Stimulated activated CD8-positive, alpha-beta memory T cell treated with anti-CD3 and anti-CD28 coated beads, Interleukin-4, amount 100 ng/mL, for 24 hours (primary cell): ENCODE measurements around the gene MICAL2.

Experiments
- DNase-seq: peaks from one replicate; pipeline ENCODE4 v3.0.0-alpha.2; 2020; ENCODE audit warnings: low read depth

Gene MICAL2

DNA sequence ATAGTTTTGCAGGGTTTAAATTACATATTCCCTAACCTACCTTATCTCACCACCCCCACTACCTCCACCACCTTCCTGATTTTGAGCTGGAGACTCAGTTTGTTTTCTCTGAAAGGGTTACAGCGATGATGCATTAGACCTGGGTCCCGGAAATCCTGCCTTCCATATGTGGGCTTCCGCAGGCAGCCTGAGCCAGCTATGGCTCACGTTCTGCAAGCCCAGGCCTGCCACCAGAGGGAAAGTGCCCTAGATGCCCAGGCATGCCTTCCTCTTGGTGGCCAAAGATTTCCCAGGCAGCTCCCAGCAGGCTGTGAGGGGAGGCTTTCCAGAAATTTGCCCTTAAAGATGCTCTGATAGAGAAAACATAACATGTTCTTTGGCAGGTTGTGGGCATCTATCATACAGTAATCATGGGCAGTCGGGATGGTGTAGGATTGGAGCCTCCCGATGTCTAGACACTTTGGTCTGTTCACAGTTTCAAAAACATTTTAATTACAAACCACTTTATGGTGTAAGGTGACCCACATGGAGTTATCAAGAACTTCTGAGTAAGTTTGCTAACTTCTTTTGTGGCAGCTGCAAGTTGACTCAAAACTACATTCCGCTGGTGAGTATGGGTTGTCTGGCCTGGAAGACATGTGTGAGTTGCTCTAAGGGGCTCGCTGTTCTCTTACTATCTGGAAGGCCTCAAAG lies 79.3 kb downstream of the MICAL2 start:
- DNase-seq = no peak

GRCh38 chr11:12190511-12190910 lies 80.1 kb downstream of the MICAL2 start:
- no peak for DNase-seq

DNA sequence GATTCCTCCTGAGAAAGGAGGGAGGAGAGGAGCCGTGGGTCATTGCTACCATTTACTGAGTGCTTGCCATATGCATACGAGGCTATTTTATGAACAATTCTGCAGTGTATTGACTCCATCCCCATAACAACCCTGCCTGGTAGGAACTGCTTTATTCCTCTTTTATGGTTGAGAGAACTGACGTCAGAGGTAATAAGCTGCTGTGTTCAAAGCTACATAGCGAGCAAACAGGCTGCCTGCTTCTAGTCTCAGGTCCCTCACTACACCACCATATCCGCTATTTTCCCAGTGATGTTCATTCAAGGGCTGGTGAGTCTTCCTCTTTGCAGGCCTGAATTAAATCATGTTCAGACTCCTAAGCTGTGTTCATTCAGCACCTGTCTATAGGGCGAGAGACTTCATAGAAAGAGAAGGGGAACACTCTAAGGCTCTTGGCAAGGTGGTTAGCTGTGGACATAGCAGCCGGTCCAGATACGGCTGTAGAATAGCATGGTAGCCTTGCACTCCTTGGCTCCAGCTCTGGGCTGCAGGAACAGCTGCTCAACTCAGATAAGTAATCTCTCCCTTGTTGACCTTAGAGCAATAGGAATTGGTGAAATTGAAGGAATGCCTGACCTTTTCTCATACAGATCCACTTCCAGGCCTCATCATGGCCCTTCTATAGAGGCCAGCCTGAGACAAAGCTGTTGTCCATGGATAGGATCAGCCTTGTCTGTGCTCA lies 82.6 kb downstream of the MICAL2 start:
- no peak for DNase-seq

DNA sequence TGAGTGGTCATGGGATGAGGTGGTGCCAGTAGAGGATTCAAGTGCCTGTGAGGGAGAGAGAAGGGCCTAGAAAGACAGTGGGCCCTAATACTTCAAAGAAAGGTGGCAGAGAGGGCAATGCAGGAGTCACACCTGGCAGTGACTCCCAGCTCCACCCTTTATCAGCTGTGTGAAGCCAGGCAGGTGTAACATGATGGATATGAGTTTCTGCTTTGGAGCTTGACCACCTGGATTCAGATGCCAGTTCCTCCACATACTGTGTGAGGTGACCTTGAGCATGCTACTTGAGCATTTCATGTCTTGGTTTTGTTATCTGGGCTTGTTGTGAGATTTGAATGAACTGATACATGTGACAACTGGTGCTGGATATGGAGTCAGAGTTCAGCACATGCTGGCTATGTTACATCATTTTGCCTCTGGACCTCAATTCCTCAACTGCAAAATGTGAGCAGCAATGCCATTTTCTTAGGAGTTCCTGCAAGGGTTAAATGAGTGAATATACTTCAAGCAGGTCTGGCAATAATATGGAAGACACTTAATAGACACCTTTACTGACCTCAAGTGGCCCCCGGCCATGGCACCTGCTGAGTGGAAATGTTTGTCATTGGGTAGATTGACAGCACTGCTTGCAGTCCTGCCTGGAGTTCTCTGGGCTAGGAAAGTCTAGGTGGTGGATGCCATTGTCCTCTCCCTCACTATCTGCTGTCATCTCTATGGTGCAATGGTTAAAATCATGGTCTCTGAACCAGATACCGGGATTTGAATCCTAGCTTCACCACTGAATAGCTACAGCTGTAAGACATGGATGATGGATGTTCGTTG lies 83.3 kb downstream of the MICAL2 start:
- DNase-seq = no peak

- DNase-seq = no peak
Observed at GRCh38 chr11:12195768-12196167, 85.4 kb downstream of the MICAL2 start.

DNA sequence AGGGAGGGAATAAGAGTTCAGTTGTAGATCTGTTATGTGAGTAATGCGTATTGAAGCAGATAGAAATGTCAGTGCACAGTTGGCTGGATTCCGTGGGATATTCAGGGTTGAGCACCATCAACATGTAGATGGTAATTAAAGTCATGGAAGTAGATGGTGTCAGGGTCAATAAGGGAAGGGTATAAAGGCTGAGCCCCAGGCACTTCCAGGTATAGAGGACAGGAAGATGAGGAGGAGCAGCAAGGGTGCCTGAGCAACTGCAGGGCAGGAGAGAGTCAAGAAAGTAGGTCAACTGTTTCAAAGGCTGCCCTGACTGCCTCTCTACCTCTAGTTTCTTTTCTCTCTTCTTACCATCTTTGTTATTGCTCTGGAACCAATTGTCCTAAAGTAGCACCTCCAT lies 85.9 kb downstream of the MICAL2 start:
- no peak for DNase-seq

- no peak for DNase-seq
Observed at GRCh38 chr11:12196872-12197271, 86.5 kb downstream of the MICAL2 start.

GRCh38 chr11:12198251-12199222 lies 88.1 kb downstream of the MICAL2 start:
- no peak for DNase-seq

DNA sequence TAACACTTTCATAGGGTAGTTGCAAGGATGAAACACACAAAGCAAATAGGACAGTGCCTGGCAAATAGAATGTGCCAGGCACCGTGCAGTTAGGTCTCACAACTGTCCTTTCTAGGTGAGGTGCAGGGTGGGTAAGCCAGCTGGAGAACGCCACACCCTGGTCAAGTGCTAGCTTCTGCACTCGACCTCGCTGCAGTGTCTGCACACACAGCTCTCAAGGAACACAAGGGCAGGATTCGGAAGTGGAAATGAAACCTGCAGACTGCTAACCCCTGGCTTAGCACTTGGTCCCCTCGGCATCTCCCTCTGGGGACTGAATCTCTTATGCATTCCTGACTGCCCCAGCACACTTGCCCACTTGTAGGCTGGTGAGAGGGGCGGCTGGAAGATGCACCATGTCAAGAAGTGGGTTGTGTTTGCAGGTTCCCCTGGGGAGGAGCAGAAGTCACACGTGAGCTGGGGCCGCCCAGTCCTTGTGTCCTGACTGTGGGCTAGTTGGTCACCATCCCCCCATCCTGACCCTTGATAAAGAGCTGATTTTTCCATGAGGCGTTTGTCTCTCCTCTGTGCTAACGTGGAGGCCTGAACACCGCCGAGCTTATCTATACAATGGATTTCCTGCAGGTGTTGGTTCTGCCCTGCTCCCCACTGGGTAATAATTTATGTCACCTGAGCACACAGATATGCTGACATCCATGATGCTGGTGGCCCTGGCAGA lies 89.0 kb downstream of the MICAL2 start:
- DNase-seq = no peak

GRCh38 chr11:12200279-12200990 lies 90.0 kb downstream of the MICAL2 start:
- DNase-seq = no peak

DNA sequence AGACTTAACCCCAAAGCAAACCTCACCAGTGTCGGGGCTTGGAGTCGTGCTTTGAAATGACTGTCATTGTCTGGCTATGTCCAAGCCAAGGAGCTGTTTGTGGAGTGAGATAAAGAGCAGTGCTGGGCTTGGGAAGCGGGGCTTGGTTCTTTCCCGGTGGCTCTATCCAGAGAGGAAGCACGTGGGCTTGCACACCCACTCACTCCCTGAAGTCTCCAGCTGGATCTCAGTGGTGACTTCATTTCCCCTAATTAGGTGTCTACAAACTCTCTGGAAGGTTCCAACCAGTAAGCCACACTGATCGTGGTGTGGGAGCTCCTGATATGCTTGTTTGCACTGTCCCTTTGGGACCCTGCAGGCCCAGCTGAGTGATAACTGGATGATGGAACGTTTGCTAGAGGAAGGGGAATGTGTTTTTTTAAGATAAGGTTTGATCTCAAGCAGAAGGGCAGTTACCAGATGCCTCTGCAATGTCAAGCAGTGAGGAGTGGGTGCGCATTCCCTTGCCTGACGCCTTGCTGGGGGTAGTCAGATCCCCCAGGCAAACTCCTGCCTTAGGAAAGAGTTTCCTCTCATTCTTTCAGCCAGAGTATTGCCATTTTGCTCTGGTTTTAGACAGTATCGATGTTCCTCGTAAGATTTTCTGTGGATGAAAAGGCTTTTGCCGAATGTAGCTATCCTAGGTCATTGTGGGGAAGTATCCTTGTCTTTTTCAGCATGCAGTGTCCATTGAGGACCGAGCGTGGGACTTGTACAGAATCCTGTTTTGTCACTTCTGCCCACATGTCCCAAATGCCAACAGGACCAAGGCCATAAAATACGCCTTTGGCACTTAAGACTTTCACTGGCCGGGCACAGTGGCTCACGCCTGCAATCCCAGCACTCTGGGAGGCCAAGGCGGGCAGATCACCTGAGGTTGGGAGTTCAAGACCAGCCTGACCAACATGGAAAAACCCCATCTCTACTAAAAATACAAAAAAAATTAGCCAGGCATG lies 90.9 kb downstream of the MICAL2 start:
- DNase-seq = no peak

- DNase-seq = no peak
Observed at GRCh38 chr11:12202661-12203310, 92.4 kb downstream of the MICAL2 start.

DNA sequence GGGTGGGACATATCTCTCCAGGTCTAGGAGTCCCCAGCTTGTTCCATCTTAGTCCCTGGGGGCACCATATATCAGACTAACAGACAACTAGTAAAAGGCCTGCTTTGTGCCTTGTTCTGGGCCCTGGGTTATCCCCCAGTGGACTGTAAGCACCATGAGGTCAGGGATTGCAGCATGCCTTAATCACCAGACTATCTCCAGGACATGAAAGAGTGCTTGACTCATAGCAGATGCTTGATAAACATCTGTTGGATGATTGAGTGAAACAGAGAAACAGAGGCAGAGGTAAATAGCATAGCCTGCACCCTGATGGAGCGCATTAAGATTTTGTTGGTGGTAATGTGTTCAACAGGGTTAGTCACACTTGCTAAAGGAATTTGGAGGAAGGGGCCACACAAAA lies 94.1 kb downstream of the MICAL2 start:
- DNase-seq = no peak

GRCh38 chr11:12205330-12205729 lies 94.9 kb downstream of the MICAL2 start:
- DNase-seq = no peak

DNA sequence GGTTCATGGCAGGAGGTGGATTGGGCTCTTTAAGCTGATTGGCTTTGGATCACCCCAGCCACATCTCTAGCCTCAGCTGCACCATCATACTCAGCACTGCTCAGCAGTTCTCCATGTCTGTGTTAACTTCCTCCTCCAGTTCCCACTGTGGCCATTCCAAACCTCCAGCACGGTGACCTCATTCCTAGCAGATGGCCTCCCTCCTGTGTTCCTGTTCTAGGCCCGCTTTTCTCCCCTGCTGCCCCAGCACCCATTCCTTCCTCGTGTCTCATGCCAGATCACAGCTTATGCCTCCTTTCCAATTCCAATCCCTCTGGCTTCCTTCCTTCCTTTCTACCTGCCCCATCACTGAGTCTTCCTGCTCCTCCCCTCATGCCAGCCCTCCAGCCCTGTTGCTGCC lies 96.1 kb downstream of the MICAL2 start:
- no peak for DNase-seq

GRCh38 chr11:12207384-12208150 lies 97.2 kb downstream of the MICAL2 start:
- peak; percentile 33 for DNase-seq

- no peak for DNase-seq
Observed at GRCh38 chr11:12209096-12209495, 98.7 kb downstream of the MICAL2 start.

DNA sequence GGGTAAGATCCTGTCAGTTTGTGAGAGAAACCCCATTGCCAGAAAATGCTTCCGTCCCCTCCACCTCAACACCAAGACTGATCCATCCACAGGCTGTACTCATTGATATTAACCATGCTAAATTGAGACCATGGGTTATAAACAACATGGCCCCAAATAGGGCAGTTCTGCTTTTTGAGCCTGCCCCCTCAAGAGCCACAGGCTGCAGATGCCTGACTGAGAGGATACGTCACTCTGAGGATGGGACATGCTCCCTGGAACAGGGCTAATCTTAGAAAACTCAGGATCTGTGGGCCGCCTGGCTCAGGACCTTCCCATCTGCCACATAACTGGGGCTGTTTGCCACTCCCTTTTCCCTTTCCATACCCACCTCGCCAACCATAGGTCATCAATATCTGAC lies 99.8 kb downstream of the MICAL2 start:
- no peak for DNase-seq
